Mesothelial cell of epicardium (in vitro differentiated cells): ENCODE results near the gene SHISA6. TPM values are rescaled to one million over a fixed set of nuclear protein-coding genes. Genes with fewer than 3 reads are reported as not detected.

Experiments
- DNase-seq, 2 experiments: peaks; one replicate each; pipeline ENCODE4 v3.0.0; 2021; ENCODE audit warnings: low spot score in 2 of 2; ENCODE audit not compliant: unreplicated experiment in 2 of 2
- H3K27ac Mint-ChIP-seq: 2 replicates; pipeline ENCODE4 v1.8.0; 2021; ENCODE audit warnings: mixed read lengths
- H3K27me3 Mint-ChIP-seq: 2 replicates; pipeline ENCODE4 v1.8.0; 2021; ENCODE audit warnings: low read depth, mixed read lengths
- H3K36me3 Mint-ChIP-seq: 2 replicates; pipeline ENCODE4 v1.8.0; 2021; ENCODE audit warnings: mixed read lengths
- H3K4me1 Mint-ChIP-seq: 2 replicates; pipeline ENCODE4 v1.8.0; 2021; ENCODE audit warnings: mixed read lengths
- H3K4me3 Mint-ChIP-seq: 2 replicates; pipeline ENCODE4 v1.8.0; 2021; ENCODE audit warnings: mild to moderate bottlenecking, moderate library complexity, mixed read lengths
- H3K9me3 Mint-ChIP-seq: 2 replicates; pipeline ENCODE4 v1.8.0; 2021; ENCODE audit warnings: mixed read lengths
- CTCF ChIP-seq: fragments of 200-600 bp; sonication (generic); IDR thresholded peaks from one replicate; pipeline ENCODE4 v1.5.0; 2021; ENCODE audit warnings: antibody characterized with exemption; ENCODE audit not compliant: unreplicated experiment
- total RNA-seq: library from RNA; stranded (reverse); gene quantifications from 3 replicates; pipeline ENCODE4 v1.2.1, GENCODE V29; 2021

SHISA6 gene
- total RNA-seq, 1 donor from 2014 or later: not detected

GRCh38 chr17:11486101-11486867, 245.3 kb downstream of the SHISA6 start:
- no peaks in the 10 kb centered on the region for H3K9me3 Mint-ChIP-seq
- no peak for DNase-seq

GRCh38 chr17:11486868-11487310, 245.9 kb downstream of the SHISA6 start:
- TF ChIP-seq CTCF: no peak
- H3K36me3 Mint-ChIP-seq: no peaks in the 10 kb centered on the region
- peaks cover 36% of the 10 kb centered on the region for H3K27me3 Mint-ChIP-seq
- H3K27ac Mint-ChIP-seq: no peak overlapping the region
- H3K9me3 Mint-ChIP-seq: no peaks in the 10 kb centered on the region
- DNase-seq: no peak
- H3K4me3 Mint-ChIP-seq: no peak overlapping the region
- peaks cover 15% of the 10 kb centered on the region for H3K4me1 Mint-ChIP-seq

More at GRCh38 chr17:11486101-11486867, 245.3 kb downstream of the SHISA6 start:
- TF ChIP-seq CTCF: no peak
- no peaks in the 10 kb centered on the region for H3K36me3 Mint-ChIP-seq
- no peak overlapping the region for H3K4me3 Mint-ChIP-seq
- H3K27me3 Mint-ChIP-seq: peaks cover 33% of the 10 kb centered on the region
- H3K27ac Mint-ChIP-seq: no peak overlapping the region
- H3K4me1 Mint-ChIP-seq: peaks cover 15% of the 10 kb centered on the region

GRCh38 chr17:11487469-11487868, 246.5 kb downstream of the SHISA6 start:
- H3K36me3 Mint-ChIP-seq: no peaks in the 10 kb centered on the region
- TF ChIP-seq CTCF: no peak

GRCh38 chr17:11488407-11488806, 247.4 kb downstream of the SHISA6 start:
- no peaks in the 10 kb centered on the region for H3K9me3 Mint-ChIP-seq
- H3K27me3 Mint-ChIP-seq: peaks cover 44% of the 10 kb centered on the region
- peaks cover 15% of the 10 kb centered on the region for H3K4me1 Mint-ChIP-seq
- no peak overlapping the region for H3K4me3 Mint-ChIP-seq
- no peak overlapping the region for H3K27ac Mint-ChIP-seq
- H3K36me3 Mint-ChIP-seq: no peaks in the 10 kb centered on the region
- TF ChIP-seq CTCF: no peak
- DNase-seq: no peak

More at GRCh38 chr17:11487469-11487868, 246.5 kb downstream of the SHISA6 start:
- DNase-seq: no peak
- peaks cover 15% of the 10 kb centered on the region for H3K4me1 Mint-ChIP-seq
- peaks cover 37% of the 10 kb centered on the region for H3K27me3 Mint-ChIP-seq
- H3K27ac Mint-ChIP-seq: no peak overlapping the region
- H3K4me3 Mint-ChIP-seq: no peak overlapping the region
- no peaks in the 10 kb centered on the region for H3K9me3 Mint-ChIP-seq

GRCh38 chr17:11490171-11490755, 249.2 kb downstream of the SHISA6 start:
- no peak for TF ChIP-seq CTCF
- H3K9me3 Mint-ChIP-seq: no peaks in the 10 kb centered on the region
- H3K27me3 Mint-ChIP-seq: peaks cover 55% of the 10 kb centered on the region
- DNase-seq: no peak
- H3K4me3 Mint-ChIP-seq: no peak overlapping the region
- no peaks in the 10 kb centered on the region for H3K36me3 Mint-ChIP-seq
- H3K4me1 Mint-ChIP-seq: peaks cover 14% of the 10 kb centered on the region
- H3K27ac Mint-ChIP-seq: no peak overlapping the region
